OCI-LY7 (cell line): ENCODE data around the gene PRKD2. TPM values are rescaled to one million over a fixed set of nuclear protein-coding genes. Genes with fewer than 3 reads are reported as not detected.

Experiments
- BruUV-seq: library from RNA; stranded (reverse); fragments of 400-500 nt; replicated peaks from 2 replicates; lab custom pipeline; 2021; lab: Mats Ljungman, UMichigan
- CTCF ChIA-PET: fragments of 300-600 bp; sonication (Branson Sonifier 250); formaldehyde crosslinking; loops from one replicate; lab custom pipeline; 2022; ENCODE audit warnings: antibody characterized with exemption; ENCODE audit not compliant: unreplicated experiment; lab: Charles Lee
- POLR2A ChIA-PET: fragments of 300-600 bp; sonication (Branson Sonifier 250); formaldehyde crosslinking; loops from one replicate; lab custom pipeline; 2022; ENCODE audit warnings: antibody characterized with exemption; lab: Charles Lee
- DNase-seq: peaks from one replicate; pipeline ENCODE4 v3.0.0-alpha.2; 2015; ENCODE audit warnings: low spot score
- H2AFZ ChIP-seq: fragments of 200-600 bp; sonication (generic), shearing (Covaris generic); 2 replicates; pipeline ENCODE4 v1.6.1; 2014; ENCODE audit warnings: mild to moderate bottlenecking, antibody characterized with exemption, low read length, moderate library complexity
- H3K27ac ChIP-seq: fragments of 200-600 bp; sonication (generic); 2 replicates; pipeline ENCODE4 v1.5.1; 2014; ENCODE audit warnings: mixed run types, low read depth, mild to moderate bottlenecking, moderate library complexity, low read length, inconsistent platforms; ENCODE audit not compliant: poor library complexity, severe bottlenecking
- H3K36me3 ChIP-seq: fragments of 200-600 bp; sonication (generic); 2 replicates; pipeline ENCODE4 v1.6.1; 2014; ENCODE audit warnings: mild to moderate bottlenecking, antibody characterized with exemption, low read length, moderate library complexity, mixed read lengths; ENCODE audit not compliant: insufficient read depth
- H3K4me1 ChIP-seq: fragments of 200-600 bp; sonication (generic); 2 replicates; pipeline ENCODE4 v1.5.1; 2014; ENCODE audit warnings: mild to moderate bottlenecking, low read length; ENCODE audit not compliant: insufficient read depth, poor library complexity, severe bottlenecking
- H3K4me2 ChIP-seq: fragments of 200-600 bp; sonication (generic); 2 replicates; pipeline ENCODE4 v1.6.1; 2014; ENCODE audit warnings: mild to moderate bottlenecking, low read length
- H3K4me3 ChIP-seq: fragments of 200-600 bp; sonication (generic); 2 replicates; pipeline ENCODE4 v1.5.1; 2014; ENCODE audit warnings: mild to moderate bottlenecking, low read depth, low read length; ENCODE audit not compliant: poor library complexity, severe bottlenecking
- H3K79me2 ChIP-seq: fragments of 200-600 bp; sonication (generic); 2 replicates; pipeline ENCODE4 v1.6.1; 2016; ENCODE audit warnings: low read depth, mild to moderate bottlenecking, low read length, moderate library complexity, mixed read lengths; ENCODE audit not compliant: insufficient read depth
- H3K9me2 ChIP-seq: fragments of 200-600 bp; sonication (generic); 2 replicates; pipeline ENCODE4 v1.6.1; 2016; ENCODE audit warnings: mild to moderate bottlenecking, low read length, mixed read lengths; ENCODE audit not compliant: insufficient read depth
- H3K9me3 ChIP-seq: fragments of 200-600 bp; sonication (generic); 2 replicates; pipeline ENCODE4 v1.6.1; 2014; ENCODE audit warnings: mild to moderate bottlenecking, mixed run types, low read length, mixed read lengths
- H4K20me1 ChIP-seq: fragments of 200-600 bp; sonication (generic); 2 replicates; pipeline ENCODE4 v1.6.1; 2014; ENCODE audit warnings: mild to moderate bottlenecking, antibody characterized with exemption, low read length, moderate library complexity, mixed read lengths; ENCODE audit not compliant: insufficient read depth
- CTCF ChIP-seq: fragments of 200-600 bp; sonication (generic); conservative IDR thresholded peaks from 2 replicates; pipeline ENCODE4 v1.5.1; 2014; ENCODE audit warnings: mild to moderate bottlenecking, antibody characterized with exemption, low read length, moderate library complexity, mixed read lengths
- EZH2phosphoT487 ChIP-seq: fragments of 200-600 bp; sonication (generic); IDR thresholded peaks from 2 replicates; pipeline ENCODE4 v1.6.1; 2018; ENCODE audit warnings: low read depth, borderline replicate concordance, mild to moderate bottlenecking, mixed run types, antibody characterized with exemption, low read length, moderate library complexity, mixed read lengths
- intact Hi-C: fragments of 100-400 bp; cut with micrococcal nuclease; formaldehyde crosslinking; loops from one replicate; pipeline ENCODE4 v1.10.0; 2022; ENCODE audit not compliant: unreplicated experiment
- total RNA-seq, 2 experiments: library from RNA; depleted of rRNA in 1 of 2; stranded (reverse); fragments of >200 nt in 1 of 2; shearing (Covaris generic) in 1 of 2; gene quantifications; 2 replicates each; pipeline ENCODE4 v1.2.3, GENCODE V29; 2014 to 2022

The PRKD2 gene
- total RNA-seq, 2 experiments from 2014 or later: 30.5 to 89.2 TPM

GRCh38 chr19:46661020-46661731, 55.7 kb downstream of the PRKD2 start, which contains the start of gene DACT3:
Gene DACT3, minus strand, starts transcription at chr19:46661182. Its CDS starts 118 bp downstream, at chr19:46661064.
- intact Hi-C loops: no loop called here
- Histone ChIP-seq H3K4me3 (peak within 1 kb of the TSS; percentile 64), H3K27ac (peak within 1 kb of the TSS; percentile 46)

GRCh38 chr19:46660551-46661019, 56.3 kb downstream of the PRKD2 start:
- DNase-seq: no peak
- H2AFZ ChIP-seq: no peak overlapping the region
- no peaks in the 10 kb centered on the region for H3K9me3 ChIP-seq
- BruUV-seq: no TSS peak
- 0 out of 2 replicates have a peak, but pooled peaks cover 3% of the 10 kb centered on the region for H4K20me1 ChIP-seq
- no peaks in the 10 kb centered on the region for H3K79me2 ChIP-seq
- H3K4me3 ChIP-seq: peak overlapping the region; percentile 62
- no peaks in the 10 kb centered on the region for H3K9me2 ChIP-seq
- H3K4me2 ChIP-seq: peak overlapping the region; percentile 76
- no peak overlapping the region for H3K27ac ChIP-seq
- intact Hi-C loops: no loop called here
- H3K36me3 ChIP-seq: no peaks in the 10 kb centered on the region
- POLR2A ChIA-PET: interaction anchor here (1.0 kb wide), 2 partner anchors 32 to 41 kb away, joined by 3 read pairs; no protein-coding TSS in a partner anchor
- peaks cover 29% of the 10 kb centered on the region for H3K4me1 ChIP-seq
- no peak for TF ChIP-seq EZH2phosphoT487
- 0 out of 2 replicates have a peak, but pooled peaks have one; percentile 35 for TF ChIP-seq CTCF
- CTCF ChIA-PET: interaction anchor here (0.6 to 2.2 kb wide), 3 partner anchors 46 to 75 kb away, joined by 4 to 11 read pairs (median 10); no protein-coding TSS in a partner anchor

More at GRCh38 chr19:46661020-46661731, 55.7 kb downstream of the PRKD2 start, which contains the start of gene DACT3:
- ChIA-PET CTCF (interaction anchor here (0.6 to 2.2 kb wide), 5 partner anchors 24 to 74 kb away, joined by 4 to 11 read pairs (median 8); partner anchors contain the start of gene GNG8), POLR2A (interaction anchor here (0.7 to 1.0 kb wide), 3 partner anchors 28 to 42 kb away, joined by 3 read pairs; no protein-coding TSS in a partner anchor)
- H4K20me1 ChIP-seq: 0 out of 2 replicates have a peak, but pooled peaks cover 3% of the 10 kb centered on the region
- no peaks in the 10 kb centered on the region for H3K9me2 ChIP-seq
- H3K4me1 ChIP-seq: peaks cover 29% of the 10 kb centered on the region
- no TSS peak for BruUV-seq
- TF ChIP-seq EZH2phosphoT487: no peak
- TF ChIP-seq CTCF: no peak
- no peaks in the 10 kb centered on the region for H3K9me3 ChIP-seq
- H3K79me2 ChIP-seq: no peaks in the 10 kb centered on the region
- peak within 1 kb of the TSS; percentile 67; the same call in 1 of the 2 replicates for H2AFZ ChIP-seq
- H3K36me3 ChIP-seq: no peaks in the 10 kb centered on the region
- peak; percentile 100 for DNase-seq
- peak within 1 kb of the TSS; percentile 91 for H3K4me2 ChIP-seq
